ENCODE data around the gene NTRK2.
"Not testable (repeated sequence)": the region's sequence is repeated elsewhere in the genome, so short reads cannot be mapped to it uniquely, and the experiment has no call there.

Gene NTRK2

GRCh38 chr9:84858364-84858763 is 188.8 kb downstream of the NTRK2 start:
- no peak for DNase-seq

- no peak for DNase-seq
These were observed 191.0 kb downstream of the NTRK2 start for GRCh38 chr9:84860249-84861115.

DNA sequence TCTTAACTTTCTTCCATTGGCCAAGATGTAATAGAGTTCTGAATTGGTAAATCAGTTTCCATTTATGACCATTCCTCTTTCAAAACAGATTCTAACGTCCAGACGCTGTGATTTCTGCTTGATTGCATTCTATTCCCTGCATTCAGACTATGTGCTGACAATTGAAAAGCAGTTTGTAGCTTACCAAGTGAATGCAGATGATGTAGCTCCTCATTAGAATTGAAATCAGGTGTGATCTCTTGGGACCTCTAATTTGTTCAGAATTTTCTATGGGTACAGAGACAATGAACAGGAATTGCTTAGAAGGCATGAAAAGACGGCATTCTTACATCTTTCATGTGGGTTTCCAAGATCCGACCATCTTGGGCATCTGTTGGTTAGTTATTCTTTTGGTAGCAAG is 191.9 kb downstream of the NTRK2 start:
- no peak for DNase-seq

GRCh38 chr9:84862308-84862707 is 192.8 kb downstream of the NTRK2 start:
- DNase-seq: no peak

- DNase-seq: no peak
These were observed 193.3 kb downstream of the NTRK2 start for GRCh38 chr9:84862810-84863287.

- no peak for DNase-seq
These were observed 193.8 kb downstream of the NTRK2 start for GRCh38 chr9:84863372-84863771.

DNA sequence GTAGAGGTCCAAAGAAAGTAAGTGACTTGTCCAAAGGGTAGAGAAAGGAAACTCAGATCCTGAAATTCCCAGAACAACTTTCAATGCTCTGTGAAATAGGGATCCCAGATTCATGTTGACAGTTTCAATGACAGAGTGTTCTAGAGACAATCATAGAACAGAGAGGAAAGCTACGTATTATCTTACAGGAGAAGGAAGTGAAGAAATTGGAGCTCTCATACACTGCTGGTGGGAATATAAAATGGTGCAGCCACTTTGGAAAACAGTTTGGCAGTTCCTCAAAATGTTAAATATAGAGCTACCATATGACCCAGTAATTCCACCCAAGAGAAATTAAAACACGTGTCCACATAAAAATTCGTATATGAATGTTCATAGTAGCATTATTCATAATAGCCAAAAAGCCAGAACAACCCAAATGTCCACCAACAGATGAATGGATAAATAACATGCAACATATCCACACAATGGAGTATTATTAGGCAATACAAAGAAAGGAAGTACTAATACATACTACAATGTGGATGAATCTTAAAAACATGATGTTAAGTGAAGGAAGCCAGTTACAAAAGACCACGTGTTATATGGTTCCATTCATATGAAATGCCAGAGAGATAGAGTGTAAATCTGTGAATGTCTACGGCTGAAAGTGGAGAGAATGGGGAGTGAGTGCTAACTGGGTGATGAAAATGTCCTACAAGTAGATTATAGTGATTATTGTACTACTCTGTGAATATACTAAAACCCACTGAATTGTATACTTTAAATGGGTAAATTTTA is 197.1 kb downstream of the NTRK2 start:
- no peak for DNase-seq

- no peak for DNase-seq
These were observed 197.7 kb downstream of the NTRK2 start for GRCh38 chr9:84867186-84867585.

DNA sequence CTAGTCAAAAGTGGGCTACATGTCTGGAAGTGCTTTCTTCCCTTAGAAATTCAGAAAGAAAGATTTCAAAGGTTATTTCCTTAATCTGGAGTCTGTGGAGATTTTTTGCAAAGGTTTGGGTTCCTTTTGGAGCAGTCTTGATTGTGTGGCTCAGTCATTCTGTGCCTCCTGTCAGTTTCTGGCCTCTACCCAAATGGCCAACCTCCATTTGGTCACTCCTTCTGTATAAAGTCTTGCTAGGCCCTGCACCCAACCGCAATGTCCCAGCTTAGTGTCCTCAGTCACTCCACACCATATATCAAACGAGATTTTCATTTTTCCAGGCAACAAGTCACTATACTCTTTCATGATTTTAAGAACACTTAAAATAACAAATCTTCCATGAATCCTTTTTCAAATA is 199.6 kb downstream of the NTRK2 start:
- no peak for DNase-seq

DNA sequence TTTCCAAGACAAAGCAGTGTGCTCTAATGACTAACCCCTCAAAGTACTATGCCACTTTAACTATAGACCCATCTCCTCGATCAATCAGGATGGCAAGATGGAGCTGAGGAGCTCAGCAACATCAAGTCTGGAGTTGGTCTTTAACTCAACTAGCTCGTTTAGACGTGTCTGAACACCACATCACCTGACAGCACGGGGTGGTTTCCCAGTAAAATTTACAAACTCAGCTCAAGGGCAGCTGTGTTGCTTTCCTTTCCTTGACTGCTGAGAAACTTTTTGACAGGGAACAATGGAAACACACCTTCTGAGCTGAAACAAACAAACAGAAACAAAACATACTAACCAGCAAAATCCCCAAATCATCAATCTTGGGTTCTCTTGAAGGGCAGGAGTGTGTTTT is 202.5 kb downstream of the NTRK2 start:
- no peak for DNase-seq

DNA sequence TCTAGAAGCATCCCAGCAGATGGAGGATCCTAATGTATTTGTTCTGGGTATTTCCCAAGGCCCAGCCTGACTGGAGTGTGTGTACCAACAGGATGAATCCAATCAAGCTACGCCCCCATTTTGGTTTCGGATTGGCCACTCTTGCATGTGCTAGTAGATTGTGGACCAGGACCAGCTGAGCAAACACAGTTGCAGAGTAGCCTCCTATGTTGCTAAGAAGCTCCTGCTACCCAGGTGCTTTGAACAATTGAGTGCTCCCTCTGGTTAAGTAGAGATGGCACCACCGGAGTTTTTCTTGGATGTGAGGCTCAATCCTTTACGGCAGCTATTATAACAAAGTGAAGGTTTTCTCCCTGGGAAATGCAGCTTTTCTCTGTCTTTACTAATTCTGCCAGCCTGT is 204.5 kb downstream of the NTRK2 start:
- DNase-seq: no peak

GRCh38 chr9:84874596-84874995 is 205.1 kb downstream of the NTRK2 start:
- no peak for DNase-seq

- no peak for DNase-seq
These were observed 205.7 kb downstream of the NTRK2 start for GRCh38 chr9:84875193-84875592.

- no peak for DNase-seq
These were observed 210.1 kb downstream of the NTRK2 start for GRCh38 chr9:84879631-84880030.

DNA sequence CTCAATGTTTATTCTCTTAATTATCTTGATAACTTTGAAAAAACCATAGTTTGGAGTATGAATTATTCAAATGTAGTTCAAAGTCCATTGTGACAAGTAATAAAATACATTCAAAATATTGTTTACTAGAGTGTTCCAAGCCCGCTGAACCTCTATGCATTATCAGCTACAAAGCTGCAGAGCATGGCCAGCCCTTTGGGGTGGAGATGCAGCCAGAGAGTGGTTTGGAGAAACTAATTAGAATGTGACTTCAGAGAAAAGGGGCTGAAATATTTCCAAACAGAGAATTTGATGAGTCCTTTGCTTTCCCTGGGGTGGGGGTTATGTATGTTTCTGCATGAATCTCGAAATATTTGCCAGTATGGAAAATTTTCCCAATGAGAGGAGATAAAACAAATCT is 211.3 kb downstream of the NTRK2 start:
- no peak for DNase-seq

- no peak for DNase-seq
These were observed 217.3 kb downstream of the NTRK2 start for GRCh38 chr9:84886866-84887265.

- DNase-seq: no peak
These were observed 222.4 kb downstream of the NTRK2 start for GRCh38 chr9:84891924-84892323.

DNA sequence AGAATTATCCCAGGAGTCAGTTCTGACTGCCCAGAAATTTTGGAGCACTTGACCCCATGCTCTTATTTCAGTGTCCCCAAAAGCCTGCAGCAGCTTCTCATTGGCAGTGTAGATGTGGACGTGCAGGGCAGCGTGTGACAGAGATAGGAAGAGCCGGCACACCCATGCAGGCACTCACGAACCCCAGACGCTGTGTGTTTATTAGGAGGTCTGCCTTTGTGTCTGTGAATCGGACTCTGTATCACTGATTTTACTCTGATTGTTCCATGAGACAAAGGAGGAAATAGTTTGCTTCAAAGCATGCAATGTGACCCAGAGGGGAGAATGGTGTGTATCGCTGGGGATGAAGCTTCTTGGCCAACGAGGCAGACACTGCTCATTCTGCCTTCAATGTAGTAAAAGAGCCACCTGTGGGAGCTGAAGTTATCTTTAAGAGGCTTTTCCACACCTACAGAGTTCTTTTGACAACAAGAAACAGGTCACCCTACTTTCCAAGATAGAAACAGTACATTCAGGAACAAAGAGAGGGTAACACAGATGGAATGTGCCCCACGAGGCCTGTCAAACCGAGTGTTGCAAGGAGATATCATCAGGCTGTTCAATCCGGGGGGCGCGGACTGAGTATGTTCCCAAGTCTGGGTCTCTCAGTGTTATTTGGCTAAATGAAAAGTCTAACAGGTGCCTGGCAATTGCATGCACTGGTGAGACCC is 224.0 kb downstream of the NTRK2 start:
- DNase-seq: no peak

DNA sequence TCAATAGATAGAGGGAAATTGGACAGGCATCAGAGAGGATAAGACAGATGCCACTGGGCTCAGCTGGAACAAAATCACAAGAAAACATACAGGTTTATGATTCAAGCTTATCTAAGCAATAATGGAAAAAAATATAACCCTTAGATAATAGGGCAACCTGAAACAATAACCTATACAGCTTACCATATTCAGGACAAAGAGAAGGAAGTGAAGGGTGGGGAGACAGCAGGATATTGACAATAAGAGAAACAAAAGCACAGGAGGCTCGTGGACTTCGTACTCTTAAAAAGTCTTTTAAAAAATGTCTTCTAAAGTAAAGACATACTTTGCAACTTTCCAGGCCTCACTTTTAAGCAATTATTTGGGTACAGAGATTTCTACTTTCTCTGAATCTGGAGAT is 225.3 kb downstream of the NTRK2 start:
- no peak for DNase-seq

DNA sequence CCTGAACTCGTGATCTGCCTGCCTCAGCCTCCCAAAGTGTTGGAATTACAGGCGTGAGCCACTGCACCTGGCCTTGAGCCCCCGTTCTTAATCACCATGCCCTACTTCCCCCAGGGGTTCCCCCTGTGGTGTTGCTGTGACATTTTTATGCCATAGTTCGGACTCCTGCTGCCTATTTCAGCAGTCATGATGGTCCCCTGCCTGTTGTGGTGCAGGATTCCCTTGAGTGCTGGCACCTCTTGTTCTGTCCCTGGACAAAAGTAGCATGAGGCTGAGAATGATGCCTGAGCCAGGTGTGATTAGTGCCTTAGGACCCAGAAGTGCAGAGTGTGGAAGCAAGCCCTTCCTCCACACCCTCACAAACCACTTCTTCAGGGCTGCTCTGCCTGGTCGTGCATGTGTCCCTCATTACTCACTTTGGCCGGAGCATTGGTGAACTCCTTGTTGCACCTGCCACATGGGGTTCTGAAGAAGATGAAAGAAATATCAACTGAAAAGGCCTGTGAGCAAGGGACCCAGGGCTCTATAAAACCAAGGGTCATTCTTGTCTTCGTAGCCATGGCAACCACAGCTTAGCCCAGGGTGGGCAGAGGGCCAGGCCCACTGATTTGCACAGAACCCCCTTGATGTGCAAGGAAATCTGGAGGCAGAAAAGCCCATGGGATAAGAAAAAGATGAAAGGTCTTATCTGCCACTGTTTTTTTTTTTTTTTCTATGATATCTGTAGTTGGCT is 228.0 kb downstream of the NTRK2 start:
- DNase-seq: no peak

- no peak for DNase-seq
These were observed 228.7 kb downstream of the NTRK2 start for GRCh38 chr9:84898188-84898587.

DNA sequence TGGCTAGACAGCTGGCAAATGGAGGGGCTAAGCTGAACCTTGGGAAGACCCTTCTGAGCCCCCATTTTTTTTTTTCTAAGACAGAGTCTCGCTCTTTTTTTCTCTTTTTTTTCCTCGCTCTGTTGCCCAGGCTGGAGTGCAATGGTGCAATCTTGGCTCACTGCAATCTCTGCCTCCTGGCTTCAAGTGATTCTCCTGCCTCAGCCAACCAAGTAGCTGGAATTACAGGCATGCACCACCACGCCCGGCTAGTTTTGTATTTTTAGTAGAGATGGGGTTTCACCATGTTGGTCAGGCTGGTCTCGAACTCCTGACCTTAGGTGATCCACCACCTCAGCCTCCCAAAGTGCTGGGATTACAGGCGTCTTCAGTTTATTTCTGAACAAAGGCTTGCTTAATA is 229.1 kb downstream of the NTRK2 start:
- DNase-seq: not testable (repeated sequence)

- no peak for DNase-seq
These were observed 229.8 kb downstream of the NTRK2 start for GRCh38 chr9:84899326-84899725.

Data from T-helper 9 cell (primary cell).